Rectal smooth muscle tissue (tissue), 1 donor: ENCODE data around the gene KIAA1671.
"Not testable (repeated sequence)": the region's sequence is repeated elsewhere in the genome, so short reads cannot be mapped to it uniquely, and the experiment has no call there.

Experiments
- H3K27ac ChIP-seq: one replicate; pipeline ENCODE4 v1.7.0; 2013; ENCODE audit warnings: low read depth, low read length, inconsistent platforms
- H3K27me3 ChIP-seq: one replicate; pipeline ENCODE4 v1.7.0; 2013; ENCODE audit warnings: low read length; ENCODE audit not compliant: control insufficient read depth, insufficient read depth
- H3K36me3 ChIP-seq: one replicate; pipeline ENCODE4 v1.7.0; 2013; ENCODE audit warnings: low read length; ENCODE audit not compliant: control insufficient read depth, insufficient read depth
- H3K4me1 ChIP-seq: one replicate; pipeline ENCODE4 v1.7.0; 2013; ENCODE audit warnings: low read length; ENCODE audit not compliant: control insufficient read depth, insufficient read depth
- H3K4me3 ChIP-seq: one replicate; pipeline ENCODE4 v1.7.0; 2013; ENCODE audit warnings: low read length
- H3K9ac ChIP-seq: one replicate; pipeline ENCODE4 v1.7.0; 2013; ENCODE audit warnings: low read length

KIAA1671 gene

GRCh38 chr22:25178869-25179631 is 226.5 kb downstream of the KIAA1671 start:
- not testable (repeated sequence) for H3K4me3 ChIP-seq, H3K27ac ChIP-seq, H3K4me1 ChIP-seq, H3K9ac ChIP-seq, H3K27me3 ChIP-seq
- H3K36me3 ChIP-seq: peaks cover 16% of the 10 kb centered on the region

- Histone ChIP-seq H3K27me3 (no peaks in the 10 kb centered on the region), H3K4me1 (no peaks in the 10 kb centered on the region), H3K9ac (no peak overlapping the region), H3K27ac (no peak overlapping the region), H3K36me3 (peaks cover 10% of the 10 kb centered on the region), H3K4me3 (no peak overlapping the region)
These were observed 229.9 kb downstream of the KIAA1671 start for GRCh38 chr22:25182131-25183110.

- no peaks in the 10 kb centered on the region for H3K4me1 ChIP-seq
- no peak overlapping the region for H3K9ac ChIP-seq
- H3K27me3 ChIP-seq: no peaks in the 10 kb centered on the region
- H3K4me3 ChIP-seq: no peak overlapping the region
- H3K27ac ChIP-seq: no peak overlapping the region
- H3K36me3 ChIP-seq: peaks cover 8% of the 10 kb centered on the region
These were observed 231.6 kb downstream of the KIAA1671 start for GRCh38 chr22:25183949-25184619.

- H3K9ac ChIP-seq: no peak overlapping the region
- H3K27me3 ChIP-seq: no peaks in the 10 kb centered on the region
- no peaks in the 10 kb centered on the region for H3K4me1 ChIP-seq
- H3K4me3 ChIP-seq: no peak overlapping the region
- peaks cover 8% of the 10 kb centered on the region for H3K36me3 ChIP-seq
- H3K27ac ChIP-seq: no peak overlapping the region
These were observed 233.6 kb downstream of the KIAA1671 start for GRCh38 chr22:25186140-25186539.

- Histone ChIP-seq H3K27ac (no peak overlapping the region), H3K36me3 (peaks cover 12% of the 10 kb centered on the region)
These were observed 235.0 kb downstream of the KIAA1671 start for GRCh38 chr22:25187469-25187868.

GRCh38 chr22:25192406-25192805 is 239.9 kb downstream of the KIAA1671 start:
- Histone ChIP-seq H3K27ac (no peak overlapping the region), H3K4me1 (no peaks in the 10 kb centered on the region), H3K4me3 (no peak overlapping the region), H3K36me3 (peaks cover 11% of the 10 kb centered on the region), H3K27me3 (no peaks in the 10 kb centered on the region), H3K9ac (no peak overlapping the region)

More at GRCh38 chr22:25187469-25187868, 235.0 kb downstream of the KIAA1671 start:
- no peaks in the 10 kb centered on the region for H3K27me3 ChIP-seq
- H3K9ac ChIP-seq: no peak overlapping the region
- H3K4me1 ChIP-seq: no peaks in the 10 kb centered on the region
- H3K4me3 ChIP-seq: no peak overlapping the region

- Histone ChIP-seq H3K27me3 (no peaks in the 10 kb centered on the region), H3K4me3 (no peak overlapping the region), H3K36me3 (peaks cover 11% of the 10 kb centered on the region), H3K4me1 (no peaks in the 10 kb centered on the region), H3K27ac (no peak overlapping the region), H3K9ac (no peak overlapping the region)
These were observed 240.6 kb downstream of the KIAA1671 start for GRCh38 chr22:25193130-25193529.

- Histone ChIP-seq H3K36me3 (peaks cover 11% of the 10 kb centered on the region), H3K9ac (no peak overlapping the region), H3K27me3 (no peaks in the 10 kb centered on the region), H3K4me1 (no peaks in the 10 kb centered on the region), H3K27ac (no peak overlapping the region), H3K4me3 (no peak overlapping the region)
These were observed 241.0 kb downstream of the KIAA1671 start for GRCh38 chr22:25193548-25193947.

GRCh38 chr22:25196326-25196725 is 243.8 kb downstream of the KIAA1671 start:
- H3K36me3 ChIP-seq: peaks cover 9% of the 10 kb centered on the region
- H3K4me3 ChIP-seq: no peak overlapping the region
- no peaks in the 10 kb centered on the region for H3K27me3 ChIP-seq
- no peak overlapping the region for H3K9ac ChIP-seq
- no peak overlapping the region for H3K27ac ChIP-seq
- H3K4me1 ChIP-seq: no peaks in the 10 kb centered on the region

- peaks cover 6% of the 10 kb centered on the region for H3K36me3 ChIP-seq
- H3K27me3 ChIP-seq: no peaks in the 10 kb centered on the region
- no peak overlapping the region for H3K4me3 ChIP-seq
- no peak overlapping the region for H3K27ac ChIP-seq
- H3K9ac ChIP-seq: no peak overlapping the region
- no peaks in the 10 kb centered on the region for H3K4me1 ChIP-seq
These were observed 244.8 kb downstream of the KIAA1671 start for GRCh38 chr22:25197340-25197739.

GRCh38 chr22:25199731-25200520 is 247.4 kb downstream of the KIAA1671 start, which contains the start of gene CRYBB3:
Gene CRYBB3, plus strand, starts transcription at chr22:25199858. Its CDS starts 1,539 bp downstream, at chr22:25201397.
- Histone ChIP-seq H3K4me3 (no peak within 1 kb of the TSS), H3K27ac (no peak within 1 kb of the TSS), H3K4me1 (no peaks in the 10 kb centered on the region), H3K36me3 (peaks cover 2% of the 10 kb centered on the region), H3K9ac (no peak within 1 kb of the TSS), H3K27me3 (no peaks in the 10 kb centered on the region)
